ENCODE measurements around the gene KRTAP4-9. TPM values are rescaled to one million over a fixed set of nuclear protein-coding genes. Genes with fewer than 3 reads are reported as not detected.
A peak's percentile ranks its signal among the peaks of the same experiment; 100 is the strongest.
"Not testable (repeated sequence)": the region's sequence is repeated elsewhere in the genome, so short reads cannot be mapped to it uniquely, and the experiment has no call there.

The KRTAP4-9 gene
- total RNA-seq, 1 experiment from 2014 or later, result not detected

DNA sequence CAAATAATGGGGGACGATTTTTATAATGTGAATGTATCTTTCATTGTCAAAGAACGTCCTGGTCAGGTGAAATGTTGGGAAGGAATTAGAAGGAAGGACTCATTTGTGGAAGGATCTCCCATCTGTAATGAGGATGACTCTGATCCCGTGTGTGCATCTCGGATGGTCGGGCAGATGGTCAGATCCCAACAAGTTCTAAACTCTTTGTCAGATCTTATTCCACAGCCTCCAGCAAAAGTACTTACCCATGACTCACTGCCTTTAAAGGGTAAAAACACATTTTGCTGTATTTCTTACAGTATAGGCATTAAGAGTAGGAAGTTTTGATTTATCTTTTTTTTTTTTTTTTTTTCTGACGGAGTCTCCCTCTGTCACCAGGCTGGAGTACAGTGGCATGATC lies 6.7 kb upstream of the KRTAP4-9 start:
- Histone ChIP-seq H3K9me3 (ENCODE audit: control insufficient read depth, insufficient read depth, low read depth, low read length) (no peaks in the 10 kb centered on the region), H3K4me1 (ENCODE audit: control insufficient read depth, insufficient read depth, low read length) (no peaks in the 10 kb centered on the region), H3K27me3 (ENCODE audit: control insufficient read depth, insufficient read depth, low read length) (no peaks in the 10 kb centered on the region), H3K36me3 (ENCODE audit: control insufficient read depth, insufficient read depth, low read length) (no peaks in the 10 kb centered on the region), H3K4me3 (ENCODE audit: low read depth in 2 of 2, low read length in 2 of 2) (no peak overlapping the region), H3K27ac (ENCODE audit: low read length) (no peak overlapping the region)
- CTCF ChIA-PET, result no interaction called here
- DNase-seq (ENCODE audit: low read depth, low spot score) (no peak), ATAC-seq (no peak)
- TF ChIP-seq POLR2AphosphoS5 (IDR thresholded peaks at IDR 0.05; ENCODE audit: low read depth, low read length) (no peak), SIN3A (IDR thresholded peaks at IDR 0.05; ENCODE audit: borderline replicate concordance, insufficient read depth, low read depth, low read length) (no peak), TCF7L2 (IDR thresholded peaks at IDR 0.05; ENCODE audit: low read depth, low read length) (no peak)
- TF ChIP-seq, protein P1, sequence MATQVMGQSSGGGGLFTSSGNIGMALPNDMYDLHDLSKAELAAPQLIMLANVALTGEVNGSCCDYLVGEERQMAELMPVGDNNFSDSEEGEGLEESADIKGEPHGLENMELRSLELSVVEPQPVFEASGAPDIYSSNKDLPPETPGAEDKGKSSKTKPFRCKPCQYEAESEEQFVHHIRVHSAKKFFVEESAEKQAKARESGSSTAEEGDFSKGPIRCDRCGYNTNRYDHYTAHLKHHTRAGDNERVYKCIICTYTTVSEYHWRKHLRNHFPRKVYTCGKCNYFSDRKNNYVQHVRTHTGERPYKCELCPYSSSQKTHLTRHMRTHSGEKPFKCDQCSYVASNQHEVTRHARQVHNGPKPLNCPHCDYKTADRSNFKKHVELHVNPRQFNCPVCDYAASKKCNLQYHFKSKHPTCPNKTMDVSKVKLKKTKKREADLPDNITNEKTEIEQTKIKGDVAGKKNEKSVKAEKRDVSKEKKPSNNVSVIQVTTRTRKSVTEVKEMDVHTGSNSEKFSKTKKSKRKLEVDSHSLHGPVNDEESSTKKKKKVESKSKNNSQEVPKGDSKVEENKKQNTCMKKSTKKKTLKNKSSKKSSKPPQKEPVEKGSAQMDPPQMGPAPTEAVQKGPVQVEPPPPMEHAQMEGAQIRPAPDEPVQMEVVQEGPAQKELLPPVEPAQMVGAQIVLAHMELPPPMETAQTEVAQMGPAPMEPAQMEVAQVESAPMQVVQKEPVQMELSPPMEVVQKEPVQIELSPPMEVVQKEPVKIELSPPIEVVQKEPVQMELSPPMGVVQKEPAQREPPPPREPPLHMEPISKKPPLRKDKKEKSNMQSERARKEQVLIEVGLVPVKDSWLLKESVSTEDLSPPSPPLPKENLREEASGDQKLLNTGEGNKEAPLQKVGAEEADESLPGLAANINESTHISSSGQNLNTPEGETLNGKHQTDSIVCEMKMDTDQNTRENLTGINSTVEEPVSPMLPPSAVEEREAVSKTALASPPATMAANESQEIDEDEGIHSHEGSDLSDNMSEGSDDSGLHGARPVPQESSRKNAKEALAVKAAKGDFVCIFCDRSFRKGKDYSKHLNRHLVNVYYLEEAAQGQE (IDR thresholded peaks at IDR 0.05; ENCODE audit: insufficient read depth in 1 of 2, low read depth in 2 of 2, low read length in 1 of 2), result no peak
- intact Hi-C loops (cut with micrococcal nuclease; ENCODE audit: unreplicated experiment), result no loop called here
- in situ Hi-C loops (cut with HindIII; ENCODE audit: low pct_unique_long_range_greater_than_20kb, low sequenced_read_pairs), result no loop called here
- POLR2A ChIA-PET, result interaction anchor here (0.7 kb wide), 1 partner anchor 42 kb away, joined by 3 read pairs; the partner anchor contains the start of gene KRTAP4-6
- no TSS peak for BruUV-seq (replicated peaks)

- ATAC-seq (peak; percentile 77), DNase-seq (ENCODE audit: low read depth, low spot score) (peak; percentile 20)
- H3K4me1 ChIP-seq (ENCODE audit: control insufficient read depth, insufficient read depth, low read length); H3K27me3 ChIP-seq (ENCODE audit: control insufficient read depth, insufficient read depth, low read length); H3K36me3 ChIP-seq (ENCODE audit: control insufficient read depth, insufficient read depth, low read length); CTCF ChIA-PET; POLR2A ChIA-PET; H3K4me3 ChIP-seq (ENCODE audit: low read depth in 2 of 2, low read length in 2 of 2); BruUV-seq (replicated peaks); H3K27ac ChIP-seq (ENCODE audit: low read length); in situ Hi-C loops (cut with HindIII; ENCODE audit: low pct_unique_long_range_greater_than_20kb, low sequenced_read_pairs); H3K9me3 ChIP-seq (ENCODE audit: control insufficient read depth, insufficient read depth, low read depth, low read length): not testable (repeated sequence)
- intact Hi-C loops (cut with micrococcal nuclease; ENCODE audit: unreplicated experiment), result loop anchor here (5.0 kb wide), 1 partner anchor 382 kb away; the partner anchor contains the start of gene KRT35
These were observed 5.3 kb upstream of the KRTAP4-9 start for GRCh38 chr17:41099682-41100480.

DNA sequence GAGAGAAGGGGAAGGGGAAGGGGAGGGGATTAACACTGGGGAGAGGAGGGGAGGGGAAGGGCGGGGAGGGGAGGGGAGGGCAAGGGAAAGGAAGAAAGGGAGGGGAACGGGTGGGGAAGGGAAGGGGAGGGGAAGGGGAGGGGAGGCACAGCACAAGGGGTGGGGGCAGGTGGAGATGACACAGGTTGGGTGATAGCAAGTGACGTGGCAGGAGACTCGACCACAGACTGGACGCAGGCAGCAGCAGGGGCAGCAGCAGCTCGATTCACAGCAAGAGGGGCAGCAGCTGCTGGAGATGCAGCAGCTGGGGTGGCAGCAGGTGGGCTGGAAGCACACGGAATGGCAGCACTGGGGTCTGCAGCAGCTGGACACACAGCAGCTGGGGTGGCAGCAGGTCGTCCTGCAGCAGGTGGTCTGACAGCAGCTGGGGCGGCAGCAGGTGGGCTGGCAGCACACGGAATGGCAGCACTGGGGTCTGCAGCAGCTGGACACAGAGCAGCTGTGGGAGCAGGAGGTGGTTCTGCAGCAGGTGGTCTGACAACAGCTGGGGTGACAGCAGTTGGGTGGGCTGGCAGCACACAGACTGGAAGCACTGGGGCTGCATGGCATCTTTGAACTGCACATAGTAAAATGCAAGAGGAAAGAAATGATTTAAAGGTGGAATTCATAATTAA lies 3.5 kb upstream of the KRTAP4-9 start, which contains the start of gene KRTAP4-16:
KRTAP4-16 (minus strand) TSS at position 624 of the 674 bp plus-strand sequence; CDS start at position 624, 0 bp downstream.
- in situ Hi-C loops (cut with HindIII; ENCODE audit: low pct_unique_long_range_greater_than_20kb, low sequenced_read_pairs), result no loop called here
- intact Hi-C loops (cut with micrococcal nuclease; ENCODE audit: unreplicated experiment), result loop anchor here (5.0 kb wide), 1 partner anchor 381 kb away; the partner anchor contains the start of gene KRT35
- CTCF ChIA-PET, result no interaction called here
- DNase-seq (ENCODE audit: low read depth, low spot score), result no peak
- H3K4me3 ChIP-seq (ENCODE audit: low read depth in 2 of 2, low read length in 2 of 2), result no peak within 1 kb of the TSS
- H3K27me3 ChIP-seq (ENCODE audit: control insufficient read depth, insufficient read depth, low read length), result no peaks in the 10 kb centered on the region
- H3K27ac ChIP-seq (ENCODE audit: low read length), result no peak within 1 kb of the TSS
- ATAC-seq, result no peak
- no peaks in the 10 kb centered on the region for H3K36me3 ChIP-seq (ENCODE audit: control insufficient read depth, insufficient read depth, low read length)
- POLR2A ChIA-PET, result interaction anchor here (0.6 kb wide), 1 partner anchor 12 kb away, joined by 3 read pairs; no protein-coding TSS in a partner anchor
- TF ChIP-seq POLR2AphosphoS5 (IDR thresholded peaks at IDR 0.05; ENCODE audit: low read depth, low read length) (no peak), SIN3A (IDR thresholded peaks at IDR 0.05; ENCODE audit: borderline replicate concordance, insufficient read depth, low read depth, low read length) (no peak)
- TF ChIP-seq, protein P1 (IDR thresholded peaks at IDR 0.05; ENCODE audit: insufficient read depth in 1 of 2, low read depth in 2 of 2, low read length in 1 of 2), result no peak
- TF ChIP-seq, protein P2, sequence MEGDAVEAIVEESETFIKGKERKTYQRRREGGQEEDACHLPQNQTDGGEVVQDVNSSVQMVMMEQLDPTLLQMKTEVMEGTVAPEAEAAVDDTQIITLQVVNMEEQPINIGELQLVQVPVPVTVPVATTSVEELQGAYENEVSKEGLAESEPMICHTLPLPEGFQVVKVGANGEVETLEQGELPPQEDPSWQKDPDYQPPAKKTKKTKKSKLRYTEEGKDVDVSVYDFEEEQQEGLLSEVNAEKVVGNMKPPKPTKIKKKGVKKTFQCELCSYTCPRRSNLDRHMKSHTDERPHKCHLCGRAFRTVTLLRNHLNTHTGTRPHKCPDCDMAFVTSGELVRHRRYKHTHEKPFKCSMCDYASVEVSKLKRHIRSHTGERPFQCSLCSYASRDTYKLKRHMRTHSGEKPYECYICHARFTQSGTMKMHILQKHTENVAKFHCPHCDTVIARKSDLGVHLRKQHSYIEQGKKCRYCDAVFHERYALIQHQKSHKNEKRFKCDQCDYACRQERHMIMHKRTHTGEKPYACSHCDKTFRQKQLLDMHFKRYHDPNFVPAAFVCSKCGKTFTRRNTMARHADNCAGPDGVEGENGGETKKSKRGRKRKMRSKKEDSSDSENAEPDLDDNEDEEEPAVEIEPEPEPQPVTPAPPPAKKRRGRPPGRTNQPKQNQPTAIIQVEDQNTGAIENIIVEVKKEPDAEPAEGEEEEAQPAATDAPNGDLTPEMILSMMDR (IDR thresholded peaks at IDR 0.05), result no peak
- H3K4me1 ChIP-seq (ENCODE audit: control insufficient read depth, insufficient read depth, low read length), result no peaks in the 10 kb centered on the region
- H3K9me3 ChIP-seq (ENCODE audit: control insufficient read depth, insufficient read depth, low read depth, low read length), result no peaks in the 10 kb centered on the region
- no TSS peak for BruUV-seq (replicated peaks)
